IMR-90 (cell line): ENCODE measurements around the gene DDN. TPM values are rescaled to one million over a fixed set of nuclear protein-coding genes. Genes with fewer than 3 reads are reported as not detected.

Experiments
- ATAC-seq: fragments of 200-7000 bp; cut with Tn5 transposase; 2 replicates; pipeline ENCODE4 v1.9.1; 2020; ENCODE audit warnings: low read depth, mild to moderate bottlenecking, moderate library complexity
- BruUV-seq: library from RNA; stranded (reverse); fragments of 400-500 nt; replicated peaks from 2 replicates; lab custom pipeline; 2021; lab: Mats Ljungman, UMichigan
- CTCF ChIA-PET: fragments of 300-600 bp; formaldehyde crosslinking; extraction: SDS; loops from one replicate; lab custom pipeline; 2021; ENCODE audit warnings: antibody characterized with exemption; lab: Yijun Ruan, JAX
- POLR2A ChIA-PET: fragments of 300-600 bp; sonication (Branson Sonifier 250); formaldehyde crosslinking; loops from one replicate; lab custom pipeline; 2022; ENCODE audit warnings: antibody characterized with exemption; ENCODE audit not compliant: unreplicated experiment; lab: Charles Lee
- DNase-seq: peaks from one replicate; pipeline ENCODE4 v3.0.0; 2013
- H2AFZ ChIP-seq: replicated peaks from 2 replicates; pipeline ENCODE3; 2013; ENCODE audit warnings: low read length, mild to moderate bottlenecking; ENCODE audit not compliant: poor library complexity
- H2AK5ac ChIP-seq: 2 replicates; pipeline ENCODE4 v1.6.1; 2013; ENCODE audit warnings: low read depth, low read length, inconsistent platforms
- H2AK9ac ChIP-seq: replicated peaks from 2 replicates; pipeline ENCODE3; 2013; ENCODE audit warnings: mild to moderate bottlenecking, low read depth, low read length, moderate library complexity; ENCODE audit not compliant: poor library complexity
- H2BK120ac ChIP-seq: 2 replicates; pipeline ENCODE4 v1.6.1; 2013; ENCODE audit warnings: low read depth, low read length, inconsistent platforms
- H2BK15ac ChIP-seq: 3 replicates; pipeline ENCODE4 v1.6.1; 2013; ENCODE audit warnings: low read depth, low read length, inconsistent platforms
- H2BK20ac ChIP-seq: 2 replicates; pipeline ENCODE4 v1.6.1; 2013; ENCODE audit warnings: low read depth, mild to moderate bottlenecking, inconsistent platforms, low read length, moderate library complexity
- H2BK5ac ChIP-seq: 2 replicates; pipeline ENCODE4 v1.6.1; 2013; ENCODE audit warnings: mild to moderate bottlenecking, low read depth, low read length, inconsistent platforms; ENCODE audit not compliant: poor library complexity, severe bottlenecking
- H3K14ac ChIP-seq: replicated peaks from 2 replicates; pipeline ENCODE4 v1.6.1; 2013; ENCODE audit warnings: low read depth, low read length, inconsistent platforms
- H3K18ac ChIP-seq: 2 replicates; pipeline ENCODE4 v1.6.1; 2013; ENCODE audit warnings: low read depth, low read length, control low read depth
- H3K23ac ChIP-seq: 2 replicates; pipeline ENCODE4 v1.6.1; 2013; ENCODE audit warnings: low read depth, low read length, inconsistent platforms
- H3K27ac ChIP-seq: 2 replicates; pipeline ENCODE4 v1.5.1; 2013; ENCODE audit warnings: mild to moderate bottlenecking, control low read depth, low read length; ENCODE audit not compliant: insufficient read depth
- H3K27me3 ChIP-seq: 2 replicates; pipeline ENCODE4 v1.6.1; 2013; ENCODE audit warnings: low read length; ENCODE audit not compliant: control insufficient read depth, insufficient read depth
- H3K36me3 ChIP-seq: 2 replicates; pipeline ENCODE4 v1.6.1; 2013; ENCODE audit warnings: low read length, mixed read lengths; ENCODE audit not compliant: control insufficient read depth, insufficient read depth
- H3K4ac ChIP-seq: 2 replicates; pipeline ENCODE4 v1.6.1; 2013; ENCODE audit warnings: low read depth, low read length, inconsistent platforms
- H3K4me1 ChIP-seq: 2 replicates; pipeline ENCODE4 v1.6.1; 2013; ENCODE audit warnings: low read length, mixed read lengths; ENCODE audit not compliant: control insufficient read depth, insufficient read depth
- H3K4me2 ChIP-seq: 2 replicates; pipeline ENCODE4 v1.6.1; 2013; ENCODE audit warnings: low read depth, mild to moderate bottlenecking, control low read depth, low read length, moderate library complexity
- H3K4me3 ChIP-seq: 2 replicates; pipeline ENCODE4 v1.5.1; 2013; ENCODE audit warnings: low read depth, mild to moderate bottlenecking, control low read depth, low read length, moderate library complexity; ENCODE audit not compliant: insufficient read depth
- H3K56ac ChIP-seq: 2 replicates; pipeline ENCODE4 v1.6.1; 2013; ENCODE audit warnings: low read length, inconsistent platforms; ENCODE audit not compliant: insufficient read depth; ENCODE audit errors: extremely low read depth
- H3K79me1 ChIP-seq, 2 experiments: 2 replicates each; pipeline ENCODE4 v1.6.1; 2013; ENCODE audit warnings: low read length in 2 of 2, inconsistent platforms in 1 of 2, low read depth in 1 of 2
- H3K9ac ChIP-seq: 2 replicates; pipeline ENCODE4 v1.6.1; 2013; ENCODE audit warnings: low read depth, low read length, control low read depth
- H3K9me1 ChIP-seq: 2 replicates; pipeline ENCODE4 v1.6.1; 2013; ENCODE audit warnings: low read length, inconsistent platforms; ENCODE audit not compliant: insufficient read depth
- H3K9me3 ChIP-seq: 2 replicates; pipeline ENCODE4 v1.6.1; 2013; ENCODE audit warnings: low read length; ENCODE audit not compliant: control insufficient read depth, insufficient read depth
- H4K20me1 ChIP-seq: 2 replicates; pipeline ENCODE4 v1.6.1; 2013; ENCODE audit warnings: low read length, inconsistent platforms; ENCODE audit not compliant: insufficient read depth
- H4K5ac ChIP-seq: 2 replicates; pipeline ENCODE4 v1.6.1; 2013; ENCODE audit warnings: mild to moderate bottlenecking, low read depth, low read length, control low read depth
- H4K8ac ChIP-seq, 2 experiments: 2 replicates each; pipeline ENCODE4 v1.6.1; 2013; ENCODE audit warnings: low read depth in 2 of 2, low read length in 2 of 2, control low read depth in 1 of 2, inconsistent platforms in 1 of 2
- H4K91ac ChIP-seq: 2 replicates; pipeline ENCODE4 v1.6.1; 2013; ENCODE audit warnings: low read depth, low read length, inconsistent platforms; ENCODE audit not compliant: insufficient read depth
- BHLHE40 ChIP-seq: fragments of 150-350 bp; IDR thresholded peaks from 2 replicates; pipeline ENCODE4 v1.6.1; 2016; ENCODE audit warnings: mild to moderate bottlenecking, low read depth, low read length
- RFX5 ChIP-seq: IDR thresholded peaks from 2 replicates; pipeline ENCODE4 v1.8.0; 2012; ENCODE audit warnings: low read depth, mild to moderate bottlenecking, low read length, moderate library complexity
- WGBS, 2 experiments: methylation state at CpG; one replicate each; pipeline versions ENCODE4 v1.1.5 to v1.1.7; 2013; ENCODE audit warnings: missing lambda C conversion rate in 2 of 2; ENCODE audit not compliant: insufficient read length in 1 of 2; ENCODE audit errors: extremely low coverage in 2 of 2; 5-methylcytosine and 5-hydroxymethylcytosine counted together
- dilution Hi-C: fragments of 300-500 bp; cut with HindIII; formaldehyde crosslinking; loops from one replicate; pipeline ENCODE4 v1.14.3; 2018; ENCODE audit warnings: low sequenced_read_pairs; ENCODE audit not compliant: unreplicated experiment
- in situ Hi-C: fragments of 300-500 bp; cut with MboI; formaldehyde crosslinking; loops from 3 replicates; pipeline ENCODE4 v1.14.3; 2019; ENCODE audit warnings: low sequenced_read_pairs, inconsistent platforms, mixed read lengths
- intact Hi-C: fragments of 100-400 bp; cut with micrococcal nuclease; formaldehyde crosslinking; loops from 2 replicates; pipeline ENCODE4 v1.10.0; 2022
- polyA plus RNA-seq, 3 experiments: library from polyadenylated mRNA; depleted of rRNA; stranded (reverse); fragments of >200 nt; gene quantifications; 2 replicates each; pipeline ENCODE4 v1.2.3, GENCODE V29; 2012; ENCODE audit warnings: low replicate concordance in 1 of 3
- total RNA-seq: library from RNA; depleted of rRNA; stranded (reverse); fragments of >200 nt; gene quantifications from 2 replicates; pipeline ENCODE4 v1.2.3, GENCODE V29; 2012
- TF ChIP-seq, protein P1 (sequence below): conservative IDR thresholded peaks from 2 replicates; pipeline ENCODE4 v1.5.1; 2012; ENCODE audit warnings: mild to moderate bottlenecking, low read depth, low read length, improper control_type of control experiment

DDN gene
- total and polyA plus RNA-seq, 2 of the 4 experiments (the other 2 are of a cell fraction) = 0.18 to 0.21 TPM

DNA sequence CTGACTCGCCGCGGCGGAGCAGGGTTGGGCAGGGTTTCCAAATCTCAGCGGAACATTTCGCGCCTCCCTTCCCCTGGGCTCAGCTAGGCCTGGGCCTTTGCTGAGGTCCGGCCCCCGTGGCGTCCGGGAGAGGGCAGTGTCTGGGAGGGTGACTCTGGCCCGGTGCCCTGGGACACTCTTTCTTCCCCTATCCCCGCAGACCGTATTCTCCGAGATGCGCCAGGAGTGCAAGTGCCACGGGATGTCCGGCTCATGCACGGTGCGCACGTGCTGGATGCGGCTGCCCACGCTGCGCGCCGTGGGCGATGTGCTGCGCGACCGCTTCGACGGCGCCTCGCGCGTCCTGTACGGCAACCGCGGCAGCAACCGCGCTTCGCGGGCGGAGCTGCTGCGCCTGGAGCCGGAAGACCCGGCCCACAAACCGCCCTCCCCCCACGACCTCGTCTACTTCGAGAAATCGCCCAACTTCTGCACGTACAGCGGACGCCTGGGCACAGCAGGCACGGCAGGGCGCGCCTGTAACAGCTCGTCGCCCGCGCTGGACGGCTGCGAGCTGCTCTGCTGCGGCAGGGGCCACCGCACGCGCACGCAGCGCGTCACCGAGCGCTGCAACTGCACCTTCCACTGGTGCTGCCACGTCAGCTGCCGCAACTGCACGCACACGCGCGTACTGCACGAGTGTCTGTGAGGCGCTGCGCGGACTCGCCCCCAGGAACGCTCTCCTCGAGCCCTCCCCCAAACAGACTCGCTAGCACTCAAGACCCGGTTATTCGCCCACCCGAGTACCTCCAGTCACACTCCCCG, 18.0 kb downstream of the DDN start:
- no peak overlapping the region for H3K27ac ChIP-seq
- TF ChIP-seq BHLHE40 (peak; percentile 36), RFX5 (no peak)
- TF ChIP-seq, protein P1, sequence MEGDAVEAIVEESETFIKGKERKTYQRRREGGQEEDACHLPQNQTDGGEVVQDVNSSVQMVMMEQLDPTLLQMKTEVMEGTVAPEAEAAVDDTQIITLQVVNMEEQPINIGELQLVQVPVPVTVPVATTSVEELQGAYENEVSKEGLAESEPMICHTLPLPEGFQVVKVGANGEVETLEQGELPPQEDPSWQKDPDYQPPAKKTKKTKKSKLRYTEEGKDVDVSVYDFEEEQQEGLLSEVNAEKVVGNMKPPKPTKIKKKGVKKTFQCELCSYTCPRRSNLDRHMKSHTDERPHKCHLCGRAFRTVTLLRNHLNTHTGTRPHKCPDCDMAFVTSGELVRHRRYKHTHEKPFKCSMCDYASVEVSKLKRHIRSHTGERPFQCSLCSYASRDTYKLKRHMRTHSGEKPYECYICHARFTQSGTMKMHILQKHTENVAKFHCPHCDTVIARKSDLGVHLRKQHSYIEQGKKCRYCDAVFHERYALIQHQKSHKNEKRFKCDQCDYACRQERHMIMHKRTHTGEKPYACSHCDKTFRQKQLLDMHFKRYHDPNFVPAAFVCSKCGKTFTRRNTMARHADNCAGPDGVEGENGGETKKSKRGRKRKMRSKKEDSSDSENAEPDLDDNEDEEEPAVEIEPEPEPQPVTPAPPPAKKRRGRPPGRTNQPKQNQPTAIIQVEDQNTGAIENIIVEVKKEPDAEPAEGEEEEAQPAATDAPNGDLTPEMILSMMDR = no peak
- no peak overlapping the region for H3K14ac ChIP-seq
- no peak overlapping the region for H3K9ac ChIP-seq
- no TSS peak for BruUV-seq
- H2BK120ac ChIP-seq = no peak overlapping the region
- peaks cover 16% of the 10 kb centered on the region; the same call in 1 of the 2 replicates for H4K20me1 ChIP-seq
- no peak overlapping the region for H3K56ac ChIP-seq
- POLR2A ChIA-PET = no interaction called here
- no peak overlapping the region for H2BK20ac ChIP-seq
- in situ Hi-C loops (no loop called here), intact Hi-C loops (no loop called here), dilution Hi-C loops (no loop called here)
- peak overlapping the region; percentile 8 for H3K4me2 ChIP-seq
- H3K4me3 ChIP-seq = peak overlapping the region; percentile 16
- 0 out of 2 replicates have a peak overlapping the region, but pooled peaks have one; percentile 12 for H3K23ac ChIP-seq
- peaks cover 3% of the 10 kb centered on the region; the same call in 1 of the 2 replicates for H3K4me1 ChIP-seq
- no peak for ATAC-seq
- peak overlapping the region; percentile 84 for H2AFZ ChIP-seq
- H3K4ac ChIP-seq = no peak overlapping the region
- no peak overlapping the region for H2BK15ac ChIP-seq
- no peaks in the 10 kb centered on the region for H3K79me1 ChIP-seq
- no peaks in the 10 kb centered on the region for H3K36me3 ChIP-seq
- H2AK5ac ChIP-seq = no peak overlapping the region
- no peak overlapping the region for H4K91ac ChIP-seq
- DNase-seq = peak; percentile 29
- no peaks in the 10 kb centered on the region for H3K9me3 ChIP-seq
- no peak overlapping the region for H3K18ac ChIP-seq
- no peak overlapping the region for H4K5ac ChIP-seq
- H3K27me3 ChIP-seq = peaks cover 95% of the 10 kb centered on the region
- CTCF ChIA-PET = interaction anchor here (0.6 kb wide), 2 partner anchors 166 to 366 kb away, joined by 3 read pairs; no protein-coding TSS in a partner anchor
- no peak overlapping the region for H2AK9ac ChIP-seq
- 2% methylated on average over 60 of the region's 91 CpGs; no CpG with 5 or more reads in 1 of the 2 experiments for WGBS, 2 experiments
- peaks cover 8% of the 10 kb centered on the region for H3K9me1 ChIP-seq
- H4K8ac ChIP-seq = no peak overlapping the region
- H2BK5ac ChIP-seq = no peak overlapping the region
